ENCODE results near the gene CAMK1D.

Gene CAMK1D

DNA sequence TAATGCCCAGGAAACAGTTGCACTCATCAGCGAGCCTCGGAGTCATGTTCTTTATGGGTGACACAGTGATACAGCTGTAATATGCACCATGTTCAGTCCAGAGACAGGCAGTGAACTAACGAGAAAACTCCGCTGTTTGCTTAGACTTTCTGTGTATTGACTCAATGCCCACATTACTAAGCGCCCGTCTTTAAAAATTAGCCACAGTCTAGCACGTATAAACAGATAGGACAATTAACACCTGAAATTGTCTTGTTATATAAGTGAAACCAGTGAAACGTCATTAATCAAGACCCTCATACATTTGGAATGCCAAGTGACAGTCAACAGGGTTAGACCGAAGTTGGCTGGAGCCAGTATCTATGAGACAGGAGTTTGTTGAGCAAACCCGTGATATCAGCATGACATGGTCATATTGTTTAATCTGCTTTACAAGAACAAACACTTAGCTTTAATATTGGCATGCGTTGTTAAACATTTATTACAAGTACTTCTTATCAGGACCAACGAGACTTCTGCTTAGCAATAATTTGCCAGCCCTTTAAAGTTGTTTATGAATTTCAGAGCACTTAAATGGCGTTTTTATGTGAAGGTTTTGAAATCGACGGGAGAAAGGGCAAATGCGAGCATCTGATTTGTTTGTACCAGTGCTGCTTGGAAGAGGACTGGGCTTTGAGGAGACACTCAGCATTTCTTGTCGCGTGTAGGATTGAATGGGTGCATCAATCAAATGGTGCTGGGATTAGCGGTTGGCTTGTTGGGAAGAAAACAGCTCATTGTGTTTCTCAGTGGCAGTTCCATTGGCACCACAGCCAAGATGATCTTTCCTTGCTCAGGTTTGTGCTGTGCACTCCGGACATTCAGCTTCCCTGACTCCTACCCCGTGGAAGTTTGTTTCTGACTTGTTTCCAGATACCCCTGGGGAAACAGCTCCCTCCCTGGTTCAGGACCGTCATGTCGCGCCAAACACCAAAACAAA lies 56.3 kb downstream of the CAMK1D start:
- DNase-seq, result peak; percentile 58

DNA sequence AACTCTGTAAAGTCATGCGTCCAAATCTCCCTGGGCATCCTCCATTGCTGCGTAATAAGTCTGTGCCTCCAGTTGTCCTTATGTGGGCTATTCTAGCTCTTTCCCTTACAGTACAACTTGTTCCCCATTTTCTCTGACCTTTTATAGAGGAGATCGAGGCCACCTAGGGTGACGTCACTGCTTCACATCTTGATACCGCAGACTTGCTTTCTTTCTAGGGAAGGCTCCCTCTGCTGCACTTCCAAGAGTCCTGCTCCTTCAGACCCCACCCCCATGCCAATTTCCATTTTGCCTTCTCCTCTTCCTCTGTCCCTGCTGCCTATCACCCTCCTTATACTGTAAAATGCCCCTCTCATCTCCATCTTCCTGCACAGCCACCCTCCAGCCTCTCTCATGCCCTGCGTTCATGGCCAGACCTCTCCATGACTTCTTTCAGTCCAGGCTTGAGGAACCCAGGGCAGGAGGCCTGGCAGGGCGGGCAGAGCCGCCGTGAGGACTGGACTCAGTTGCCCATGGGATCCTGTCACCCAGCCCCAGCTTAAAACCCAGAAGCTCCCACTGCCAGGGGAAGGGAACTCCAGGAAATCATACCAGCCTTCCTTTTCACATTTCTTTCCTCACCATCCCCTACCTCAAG lies 57.5 kb downstream of the CAMK1D start:
- DNase-seq, result no peak

DNA sequence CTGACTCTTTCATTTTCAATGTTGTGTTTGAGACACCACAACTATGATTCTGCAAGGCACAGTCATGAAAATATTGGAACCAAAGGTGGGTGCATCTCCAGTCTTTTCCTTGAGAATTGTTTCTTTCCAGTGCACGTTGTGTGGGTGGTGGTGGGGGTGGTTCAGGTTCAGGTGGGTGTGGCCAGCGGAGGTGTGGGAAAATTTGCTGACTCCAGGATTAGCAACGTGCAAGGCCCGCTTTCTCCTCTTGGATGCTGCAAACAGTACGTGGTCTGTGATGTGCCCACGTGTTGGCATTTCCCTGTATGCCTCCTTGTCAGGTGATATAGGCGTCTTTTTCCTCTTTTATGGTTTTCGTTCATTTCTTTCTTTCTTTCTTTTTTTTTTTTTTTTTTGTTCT lies 59.1 kb downstream of the CAMK1D start:
- DNase-seq, result no peak

DNA sequence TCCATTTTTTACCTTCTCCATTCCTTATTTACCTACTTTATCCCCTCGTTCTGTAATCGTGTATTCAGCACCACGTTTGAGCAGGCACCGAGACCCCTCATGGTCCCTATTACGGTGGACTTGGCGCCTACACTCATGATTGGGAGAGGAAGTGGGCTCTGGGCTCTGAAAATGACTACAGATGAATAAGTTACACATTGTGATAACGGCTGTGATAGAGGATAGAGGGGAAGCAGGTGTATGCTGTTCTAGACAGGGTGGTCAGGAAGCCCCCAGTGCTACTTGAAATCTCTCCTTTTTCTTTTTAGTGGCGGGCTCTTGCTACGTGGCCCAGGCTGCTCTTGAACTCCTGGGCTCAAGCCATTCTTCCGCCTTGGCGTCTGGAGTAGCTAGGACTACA lies 59.8 kb downstream of the CAMK1D start:
- DNase-seq, result no peak

DNA sequence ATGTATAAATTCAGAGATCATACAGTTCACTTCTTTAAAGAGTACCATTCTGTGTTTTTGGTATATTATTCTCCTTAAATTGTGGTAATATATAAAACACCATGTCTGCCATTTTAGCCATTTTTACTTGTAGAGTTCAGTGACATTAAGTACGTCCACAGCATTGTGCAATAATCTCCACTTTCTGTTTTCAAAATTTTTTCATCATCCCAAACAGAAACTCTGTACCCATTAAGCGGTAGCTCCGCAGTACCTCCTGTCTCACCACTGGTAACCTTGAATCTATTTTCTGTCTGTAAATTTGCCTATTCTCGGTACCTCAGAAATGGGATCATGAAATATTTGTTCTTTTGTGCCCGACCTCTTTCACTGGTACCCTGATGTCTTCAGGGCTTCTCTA lies 60.3 kb downstream of the CAMK1D start:
- no peak for DNase-seq

DNA sequence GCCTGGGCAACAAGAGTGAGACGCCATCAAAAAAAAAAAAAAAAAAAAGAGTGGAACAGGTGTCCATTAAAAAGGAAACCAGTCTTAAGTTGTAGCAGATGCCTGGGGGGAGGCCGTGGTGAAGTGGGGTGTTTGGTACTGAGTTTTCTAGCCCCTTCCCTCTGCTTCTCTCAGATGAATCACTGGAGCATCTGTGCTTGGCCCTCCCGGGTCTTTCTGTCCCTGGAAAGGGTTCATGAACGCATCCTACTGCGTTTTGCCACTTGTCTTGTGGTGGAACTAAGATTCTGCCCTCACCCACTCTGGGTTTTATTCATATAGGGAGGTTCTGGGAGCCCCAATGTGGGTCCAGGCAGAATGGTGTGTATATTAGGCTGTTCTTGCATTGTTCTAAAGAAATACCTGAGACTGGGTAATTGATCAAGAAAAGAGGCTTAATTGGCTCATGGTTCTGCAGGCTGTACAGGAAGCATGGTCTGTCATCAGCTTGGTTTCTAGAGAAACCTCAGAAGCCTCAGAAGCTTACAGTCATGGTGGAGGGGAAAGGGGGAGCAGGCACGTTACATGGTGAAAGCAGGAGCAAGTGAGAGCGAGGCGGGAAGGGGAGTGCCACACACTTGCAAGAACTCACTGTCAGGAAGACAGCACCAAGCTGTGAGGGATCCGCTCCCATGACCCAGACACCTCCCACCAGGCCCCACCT lies 63.5 kb downstream of the CAMK1D start:
- no peak for DNase-seq

DNA sequence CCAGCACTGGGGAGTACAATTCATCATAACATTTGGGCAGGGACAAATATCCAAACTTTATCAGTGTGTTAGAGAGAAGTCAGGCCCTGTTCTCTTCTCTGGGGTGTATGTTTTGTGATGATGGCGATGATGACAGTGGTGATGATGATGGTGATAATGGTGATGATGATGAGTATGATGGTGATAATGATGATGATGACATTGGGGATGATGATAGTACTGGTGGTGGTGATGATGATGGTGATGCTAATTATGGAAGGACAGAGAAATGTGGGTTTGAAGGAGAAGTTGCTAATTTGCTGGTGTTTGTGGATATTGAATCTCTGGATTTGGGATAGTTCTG lies 64.0 kb downstream of the CAMK1D start:
- DNase-seq, result no peak

DNA sequence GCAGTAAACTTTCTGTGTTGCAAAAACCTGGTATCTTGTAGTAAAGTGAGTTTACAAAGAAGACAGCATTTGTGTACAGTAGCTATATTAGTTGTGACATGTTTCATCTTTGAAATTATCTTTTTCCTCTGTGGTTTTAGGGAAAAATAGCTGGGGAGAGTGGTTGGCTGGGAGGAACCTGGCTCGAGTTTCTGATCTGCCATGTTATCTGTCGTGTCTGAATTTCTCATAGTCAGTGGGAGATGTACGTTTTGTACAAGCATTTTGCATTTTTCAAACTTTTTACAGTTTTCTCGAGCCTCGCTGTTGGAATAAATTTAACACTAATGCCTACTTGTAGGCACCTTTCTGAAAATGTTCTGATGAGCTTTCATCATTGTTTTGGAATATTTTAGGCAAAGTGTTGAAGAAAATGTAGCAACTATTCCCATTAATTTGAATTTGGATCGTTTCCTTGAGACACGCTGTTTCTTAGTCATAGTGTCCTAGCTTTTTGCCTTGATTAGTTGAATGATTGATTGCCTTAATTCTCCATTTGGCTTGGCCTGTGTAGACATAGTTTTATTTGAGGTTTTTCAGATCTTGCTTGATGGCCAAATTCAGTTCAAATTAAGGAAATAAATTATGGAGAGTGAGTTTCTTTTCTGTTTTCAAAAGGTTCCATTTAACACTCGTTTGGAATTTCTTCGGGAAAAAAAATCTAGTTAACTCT lies 65.1 kb downstream of the CAMK1D start:
- no peak for DNase-seq

DNA sequence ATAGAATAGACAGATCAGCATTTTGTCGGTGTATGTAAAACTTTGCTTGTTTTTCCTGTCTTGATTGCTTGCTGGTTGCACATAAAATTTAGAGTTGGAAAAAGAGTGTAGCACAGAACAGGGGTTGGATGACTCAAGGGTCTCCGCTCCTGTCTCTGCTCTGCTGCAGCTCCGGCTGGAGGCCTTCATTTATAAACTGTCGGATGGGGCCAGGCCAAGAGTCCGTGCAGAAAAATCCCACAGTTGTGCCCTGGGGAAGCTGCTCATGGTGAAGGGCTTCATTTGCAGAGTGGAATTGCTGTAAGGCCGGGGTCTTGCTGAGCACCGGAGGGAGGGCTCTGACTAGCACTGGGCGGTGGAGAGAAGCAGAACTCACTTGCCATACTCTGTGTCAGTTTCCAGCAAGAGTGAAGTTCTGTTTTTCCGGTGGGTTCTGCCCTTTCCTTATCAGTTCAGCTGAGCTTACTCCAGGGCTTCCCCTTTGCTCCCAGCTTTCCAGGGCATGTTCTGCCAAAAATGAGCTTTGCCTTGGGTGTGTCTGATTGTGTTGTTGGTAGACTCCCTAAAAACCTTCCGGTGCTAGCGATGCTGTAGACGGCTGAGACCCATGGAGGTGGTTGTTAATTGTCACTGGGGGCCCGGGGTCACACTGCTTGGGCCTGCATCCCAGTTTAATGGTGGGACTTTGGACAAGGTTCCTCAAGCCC lies 67.2 kb downstream of the CAMK1D start:
- DNase-seq, result no peak

DNA sequence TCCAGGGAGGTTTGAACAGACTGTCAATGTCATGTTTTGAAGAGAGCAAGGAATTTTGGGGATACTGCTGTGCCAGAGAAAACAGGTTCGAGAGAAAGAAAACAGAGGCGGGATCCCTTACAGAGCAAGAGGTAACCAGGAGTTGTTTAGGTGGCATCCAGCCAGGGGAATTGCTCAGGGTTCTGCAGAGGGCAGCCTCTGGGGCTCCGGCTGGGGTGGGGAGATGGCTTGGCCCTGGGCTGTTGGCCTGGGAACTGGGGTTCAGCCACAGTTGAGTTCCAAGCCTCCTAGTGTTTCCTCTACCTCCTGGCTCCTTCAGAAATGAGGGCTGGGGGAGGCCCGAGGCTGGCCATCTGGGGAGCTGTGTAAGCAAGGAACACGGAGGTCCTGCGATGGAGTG lies 68.0 kb downstream of the CAMK1D start:
- DNase-seq, result no peak

DNA sequence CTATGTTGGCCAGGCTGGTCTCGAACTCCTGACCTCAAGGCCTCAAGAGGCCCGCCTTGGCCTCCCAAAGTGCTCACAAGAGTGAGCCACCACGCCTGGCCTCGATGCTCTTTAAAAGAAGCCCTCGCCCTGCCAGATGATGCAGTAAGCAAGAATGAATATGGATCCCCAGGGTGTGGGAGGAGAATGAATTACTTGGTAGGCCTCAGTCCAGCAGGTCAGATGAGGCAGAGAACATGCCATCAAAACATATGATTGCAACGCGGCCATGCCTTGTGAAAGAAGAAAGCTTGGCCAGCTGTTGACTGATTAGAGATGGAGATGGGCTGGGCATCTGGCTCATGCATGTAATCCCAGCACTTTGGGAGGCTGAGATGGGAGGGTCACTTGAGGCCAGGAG lies 68.7 kb downstream of the CAMK1D start:
- no peak for DNase-seq

DNA sequence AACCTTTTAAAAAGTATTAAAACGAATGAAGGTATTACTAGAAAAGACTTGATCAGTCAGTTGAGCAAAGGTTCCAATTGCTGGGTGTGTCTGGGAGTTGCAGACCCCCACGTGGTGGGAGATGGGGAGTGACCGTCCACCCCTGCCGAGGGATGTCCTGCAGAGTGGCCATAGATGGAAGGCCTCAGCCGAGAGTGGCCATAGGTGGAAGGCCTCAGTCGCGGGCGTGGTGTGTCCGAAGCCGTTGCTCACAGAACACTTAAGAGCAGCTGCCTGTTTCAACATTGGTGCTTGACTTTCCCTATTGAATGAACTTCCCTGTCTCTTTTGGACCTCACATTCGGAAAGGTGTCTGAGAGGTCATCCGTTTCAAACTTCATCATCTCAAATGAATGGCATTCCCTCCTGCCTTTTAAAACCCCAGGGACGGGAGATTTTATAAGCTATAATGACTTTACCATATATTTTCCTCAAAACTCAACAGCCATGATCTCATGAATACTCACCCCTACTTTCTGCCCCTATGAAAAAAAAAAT lies 69.4 kb downstream of the CAMK1D start:
- no peak for DNase-seq

DNA sequence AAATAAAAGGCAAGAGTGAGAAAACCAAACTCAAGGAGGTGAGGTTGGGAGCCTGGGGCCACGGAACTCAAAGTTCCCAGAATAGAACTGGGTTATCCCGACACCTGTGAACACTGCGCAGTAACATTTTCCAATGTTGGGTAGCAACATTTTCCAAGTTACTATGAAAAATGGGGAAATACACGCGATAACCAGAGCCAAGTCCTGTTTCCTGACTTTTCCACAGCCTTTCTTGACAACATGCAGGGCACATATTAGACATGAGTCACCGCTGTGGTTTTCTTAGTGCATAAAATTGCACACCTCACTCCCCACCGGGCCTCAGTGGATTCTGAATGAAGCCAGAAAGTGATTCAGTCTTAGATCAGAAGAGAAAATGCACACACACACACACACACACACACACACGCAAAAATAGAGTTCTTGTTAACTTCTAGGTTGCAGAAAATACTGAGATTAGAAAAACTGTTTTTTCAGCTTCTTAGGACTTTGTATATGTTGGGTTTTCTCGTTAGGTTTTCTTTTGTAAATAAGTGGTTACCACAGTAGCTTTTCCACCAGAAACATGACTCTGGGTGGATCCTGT lies 70.0 kb downstream of the CAMK1D start:
- DNase-seq, result no peak

DNA sequence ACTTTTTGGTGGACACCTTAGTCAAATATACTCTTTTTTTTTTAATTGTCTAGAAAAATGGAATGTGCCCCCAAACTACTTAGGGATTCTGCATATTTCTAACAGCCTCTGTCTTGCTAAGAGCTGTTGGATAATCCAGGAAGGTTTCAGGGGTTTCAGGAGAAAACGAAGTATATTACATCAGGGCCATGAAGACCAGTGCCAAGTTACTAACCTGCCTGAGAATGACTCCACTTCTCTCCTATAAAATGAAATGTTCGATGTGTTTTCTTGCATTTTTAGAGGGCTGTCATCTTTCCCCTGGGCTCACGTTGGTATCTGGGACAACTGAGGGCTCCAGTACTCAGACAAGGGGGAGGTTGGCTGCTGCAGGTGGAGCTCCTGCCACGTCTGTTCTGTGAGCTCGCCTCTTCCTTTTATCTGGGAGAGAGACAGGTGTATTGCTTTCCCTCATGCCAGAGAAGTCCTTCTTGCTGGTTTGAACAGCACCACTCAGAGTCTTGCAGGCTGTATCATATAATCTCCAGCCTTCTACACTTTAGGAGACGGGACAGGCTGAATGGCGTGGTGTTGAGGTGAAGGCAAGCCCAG lies 71.3 kb downstream of the CAMK1D start:
- no peak for DNase-seq

DNA sequence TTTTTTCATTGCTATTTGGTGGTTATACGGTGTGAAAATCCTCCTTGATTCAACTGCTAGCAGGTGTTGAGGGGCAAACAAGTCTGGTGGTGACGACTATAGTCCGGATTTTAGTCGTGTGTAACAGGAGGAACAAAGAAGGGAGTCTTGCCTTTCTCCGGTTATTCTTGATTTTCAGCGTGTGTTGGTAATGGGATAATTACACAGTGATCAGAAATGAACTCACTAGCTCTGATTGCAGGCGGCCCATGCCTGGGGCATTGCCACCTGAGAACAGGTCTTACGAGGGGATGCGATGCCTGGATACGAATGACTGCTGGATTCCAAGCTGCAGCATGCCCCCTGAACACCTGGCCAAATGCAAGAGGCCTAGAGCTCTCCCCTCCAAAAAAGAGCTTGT lies 72.8 kb downstream of the CAMK1D start:
- DNase-seq, result no peak

DNA sequence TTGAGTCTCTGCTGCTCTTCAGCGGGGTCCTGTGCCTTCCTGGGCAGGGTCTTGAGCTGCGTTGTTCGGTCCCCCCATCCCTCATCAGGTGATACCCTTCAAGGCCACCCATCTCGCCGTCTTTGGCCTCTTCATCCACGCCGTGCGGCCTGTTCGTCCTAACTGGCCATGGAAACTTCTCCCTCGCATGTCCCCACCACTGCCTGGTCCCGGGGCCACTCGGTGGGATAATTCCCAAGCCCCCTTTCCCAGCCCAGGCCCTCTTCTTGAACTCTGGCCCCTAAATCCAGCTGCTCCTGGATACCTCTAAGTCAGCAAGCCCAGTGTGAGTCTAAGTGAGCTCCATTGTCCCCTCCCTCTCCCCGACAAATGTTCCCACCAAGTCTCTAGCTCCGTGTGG lies 74.5 kb downstream of the CAMK1D start:
- no peak for DNase-seq

DNA sequence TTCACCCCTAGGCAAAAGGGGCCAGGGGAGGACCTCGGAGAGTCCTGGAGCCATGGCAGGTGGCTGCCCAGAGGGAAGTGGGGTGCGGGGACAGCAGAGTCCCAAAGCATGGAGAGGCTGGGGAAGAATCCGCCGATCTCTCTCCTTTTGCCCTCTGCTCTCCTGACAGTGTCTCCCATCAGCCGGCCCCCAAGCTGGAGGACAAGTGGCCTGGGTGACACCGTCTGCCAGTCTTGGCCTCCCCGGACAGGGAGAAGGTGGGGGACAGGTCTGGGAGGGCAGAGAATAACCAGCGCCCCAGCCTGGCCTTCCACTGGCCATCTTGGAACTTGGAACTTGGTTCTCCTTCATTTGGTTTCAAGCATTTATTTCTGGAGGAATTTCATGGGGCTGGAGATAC lies 77.9 kb downstream of the CAMK1D start:
- DNase-seq, result no peak

DNA sequence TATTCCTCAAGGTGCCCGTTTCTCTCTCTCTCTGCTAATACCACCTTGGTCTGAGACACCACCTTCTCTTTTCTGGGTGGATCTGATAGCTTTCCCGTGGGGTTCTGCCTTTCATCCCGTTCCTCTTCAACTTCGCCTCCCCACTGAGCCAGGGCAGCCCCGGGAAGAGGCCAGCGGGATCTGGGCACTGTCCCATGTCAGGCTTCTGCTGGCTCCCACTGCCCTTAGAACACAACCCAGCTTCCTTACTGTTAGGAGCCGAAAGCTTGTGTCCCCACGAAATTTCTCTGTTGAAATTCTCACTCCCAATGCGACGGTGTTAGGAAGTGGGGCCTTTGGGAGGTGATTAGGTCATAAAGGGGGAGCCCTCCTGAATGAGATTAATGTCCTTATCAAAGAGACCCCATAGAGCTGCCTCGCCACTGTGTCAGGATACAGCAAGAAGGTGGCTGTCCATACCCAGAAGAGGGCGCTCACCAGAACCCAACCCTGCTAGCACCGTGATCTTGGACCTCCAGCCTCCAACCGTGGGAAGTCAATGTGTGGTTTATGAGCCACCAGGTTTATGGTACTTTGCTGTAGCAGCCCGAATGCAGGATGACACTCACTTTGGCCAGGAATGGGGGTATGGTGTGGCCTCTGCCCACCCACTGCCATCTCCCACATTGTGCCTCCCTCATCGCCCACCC lies 79.2 kb downstream of the CAMK1D start:
- no peak for DNase-seq

DNA sequence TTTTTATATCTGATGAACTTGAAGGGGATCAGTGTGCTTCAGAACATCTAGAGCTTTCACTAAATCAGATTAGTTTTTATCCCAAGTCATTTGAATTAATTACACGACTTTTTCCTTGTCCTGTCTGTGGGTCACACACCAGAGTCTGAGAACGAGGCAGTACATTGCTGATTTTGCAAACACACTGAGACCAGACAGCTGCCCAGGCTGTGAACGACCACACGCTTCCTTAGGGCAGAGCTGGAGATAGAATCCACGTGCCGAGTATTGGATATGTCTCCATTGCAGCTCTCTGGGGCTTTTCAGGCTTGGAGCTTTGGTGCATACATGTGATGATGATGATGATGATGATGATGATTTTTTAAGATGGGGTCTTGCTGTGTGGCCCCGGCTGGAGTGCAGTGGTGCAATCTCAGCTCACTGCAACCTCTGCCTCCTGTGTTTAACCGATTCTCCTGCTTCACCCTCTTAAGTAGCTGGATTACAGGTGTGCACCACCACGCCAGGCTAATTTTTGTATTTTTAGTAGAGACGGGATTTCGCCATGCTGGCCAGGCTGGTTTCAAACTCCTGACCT lies 81.1 kb downstream of the CAMK1D start:
- DNase-seq, result no peak

Measured in NCI-H748 treated with DMSO at 0.1 percent for 48 hours (cell line).